SK-N-SH treated with all-trans-retinoic acid at 6 μM for 48 hours (cell line): ENCODE data around the gene BSG.

Experiments
- ATAC-seq: fragments of 200-7000 bp; cut with Tn5 transposase; 3 replicates; pipeline ENCODE4 v1.9.1; 2020; ENCODE audit warnings: mild to moderate bottlenecking, moderate library complexity
- ARNTL ChIP-seq: fragments of 450-650 bp; formaldehyde crosslinking; IDR thresholded peaks from 2 replicates; pipeline ENCODE4 v1.5.0; 2020; ENCODE audit warnings: low read depth, mild to moderate bottlenecking, moderate library complexity, borderline replicate concordance
- BACH2 ChIP-seq: fragments of 250-450 bp; sonication (Bioruptor Pico); IDR thresholded peaks from 2 replicates; pipeline ENCODE4 v1.9.0; 2021; ENCODE audit warnings: mild to moderate bottlenecking, borderline replicate concordance
- CREB5 ChIP-seq: fragments of 250-450 bp; sonication (Bioruptor Pico); IDR thresholded peaks from 2 replicates; pipeline ENCODE4 v1.5.1; 2020; ENCODE audit warnings: low read depth, mild to moderate bottlenecking, moderate library complexity
- CSDC2 ChIP-seq: fragments of 250-450 bp; sonication (Bioruptor Pico); IDR thresholded peaks from 2 replicates; pipeline ENCODE4 v1.5.0; 2020; ENCODE audit warnings: mild to moderate bottlenecking, moderate library complexity
- CSRNP3 ChIP-seq: fragments of 250-450 bp; sonication (Bioruptor Pico); IDR thresholded peaks from 2 replicates; pipeline ENCODE4 v1.5.1; 2021; ENCODE audit warnings: mild to moderate bottlenecking, moderate library complexity
- GLIS3 ChIP-seq: fragments of 250-450 bp; sonication (Bioruptor Pico); IDR thresholded peaks from 2 replicates; pipeline ENCODE4 v1.5.0; 2020; ENCODE audit warnings: mild to moderate bottlenecking, moderate library complexity
- ISL1 ChIP-seq: fragments of 250-450 bp; sonication (Bioruptor Pico); IDR thresholded peaks from 2 replicates; pipeline ENCODE4 v2.1.2; 2022; ENCODE audit warnings: mild to moderate bottlenecking, moderate library complexity
- OSR1 ChIP-seq: fragments of 250-450 bp; sonication (Bioruptor Pico); IDR thresholded peaks from 2 replicates; pipeline ENCODE4 v1.8.0; 2022; ENCODE audit warnings: moderate library complexity, mild to moderate bottlenecking, inconsistent platforms
- RARB ChIP-seq: fragments of 250-450 bp; sonication (Bioruptor Pico); IDR thresholded peaks from 2 replicates; pipeline ENCODE4 v1.8.0; 2021; ENCODE audit warnings: mild to moderate bottlenecking, moderate library complexity
- SNAI2 ChIP-seq: fragments of 250-450 bp; sonication (Bioruptor Pico); IDR thresholded peaks from 2 replicates; pipeline ENCODE4 v1.5.0; 2020; ENCODE audit warnings: mild to moderate bottlenecking, moderate library complexity
- TCF4 ChIP-seq: fragments of 250-450 bp; sonication (Bioruptor Pico); IDR thresholded peaks from 2 replicates; pipeline ENCODE4 v1.8.0; 2021; ENCODE audit warnings: mild to moderate bottlenecking, moderate library complexity, borderline replicate concordance
- TOX ChIP-seq: fragments of 250-450 bp; sonication (Bioruptor Pico); IDR thresholded peaks from 2 replicates; pipeline ENCODE4 v1.8.0; 2021; ENCODE audit warnings: mild to moderate bottlenecking, moderate library complexity, borderline replicate concordance
- ZC3H10 ChIP-seq: fragments of 250-450 bp; sonication (Bioruptor Pico); IDR thresholded peaks from 2 replicates; pipeline ENCODE4 v1.5.1; 2021; ENCODE audit warnings: mild to moderate bottlenecking, moderate library complexity
- ZFP3 ChIP-seq: fragments of 250-450 bp; sonication (Bioruptor Pico); IDR thresholded peaks from 2 replicates; pipeline ENCODE4 v1.5.0; 2020; ENCODE audit warnings: mild to moderate bottlenecking, moderate library complexity
- ZFP30 ChIP-seq: fragments of 450-650 bp; formaldehyde crosslinking; IDR thresholded peaks from 2 replicates; pipeline ENCODE4 v1.5.0; 2022; ENCODE audit warnings: mild to moderate bottlenecking, moderate library complexity
- ZNF565 ChIP-seq: fragments of 450-650 bp; formaldehyde crosslinking; conservative IDR thresholded peaks from 2 replicates; pipeline ENCODE4 v1.5.0; 2020; ENCODE audit warnings: low read depth, mild to moderate bottlenecking, moderate library complexity
- ZNF70 ChIP-seq: fragments of 450-650 bp; formaldehyde crosslinking; IDR thresholded peaks from 2 replicates; pipeline ENCODE4 v1.5.0; 2020; ENCODE audit warnings: mild to moderate bottlenecking, moderate library complexity
- ZNF8 ChIP-seq: fragments of 450-650 bp; formaldehyde crosslinking; IDR thresholded peaks from 2 replicates; pipeline ENCODE4 v1.5.0; 2020; ENCODE audit warnings: mild to moderate bottlenecking, moderate library complexity
- TF ChIP-seq, protein P1 (sequence below): fragments of 250-450 bp; sonication (Bioruptor Pico); IDR thresholded peaks from 2 replicates; pipeline ENCODE4 v1.8.0; 2020; ENCODE audit warnings: mild to moderate bottlenecking, moderate library complexity, borderline replicate concordance
- TF ChIP-seq, protein P2 (sequence below): fragments of 250-450 bp; sonication (Bioruptor Pico); IDR thresholded peaks from 2 replicates; pipeline ENCODE4 v1.8.0; 2021; ENCODE audit warnings: low read depth, mild to moderate bottlenecking, moderate library complexity, borderline replicate concordance

BSG gene

DNA sequence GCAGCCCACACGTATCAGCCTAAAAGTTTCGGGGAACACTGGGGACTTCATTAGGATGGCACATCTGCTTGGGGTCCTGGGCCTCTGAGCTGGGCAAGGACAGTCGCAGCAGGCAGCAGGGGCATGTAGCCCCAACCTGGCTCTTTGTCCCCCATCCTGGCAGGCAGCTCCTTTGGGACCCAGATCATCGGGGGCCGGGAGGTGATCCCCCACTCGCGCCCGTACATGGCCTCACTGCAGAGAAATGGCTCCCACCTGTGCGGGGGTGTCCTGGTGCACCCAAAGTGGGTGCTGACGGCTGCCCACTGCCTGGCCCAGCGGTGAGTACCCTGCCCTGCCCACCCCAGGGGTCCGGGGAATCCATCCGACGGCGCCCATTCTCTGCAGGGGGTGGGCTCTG lies 25.3 kb upstream of the BSG start:
- no peak for ATAC-seq
- no peak for TF ChIP-seq ARNTL (CRISPR knock-in tag)

- ATAC-seq: no peak
- TF ChIP-seq, protein P1, sequence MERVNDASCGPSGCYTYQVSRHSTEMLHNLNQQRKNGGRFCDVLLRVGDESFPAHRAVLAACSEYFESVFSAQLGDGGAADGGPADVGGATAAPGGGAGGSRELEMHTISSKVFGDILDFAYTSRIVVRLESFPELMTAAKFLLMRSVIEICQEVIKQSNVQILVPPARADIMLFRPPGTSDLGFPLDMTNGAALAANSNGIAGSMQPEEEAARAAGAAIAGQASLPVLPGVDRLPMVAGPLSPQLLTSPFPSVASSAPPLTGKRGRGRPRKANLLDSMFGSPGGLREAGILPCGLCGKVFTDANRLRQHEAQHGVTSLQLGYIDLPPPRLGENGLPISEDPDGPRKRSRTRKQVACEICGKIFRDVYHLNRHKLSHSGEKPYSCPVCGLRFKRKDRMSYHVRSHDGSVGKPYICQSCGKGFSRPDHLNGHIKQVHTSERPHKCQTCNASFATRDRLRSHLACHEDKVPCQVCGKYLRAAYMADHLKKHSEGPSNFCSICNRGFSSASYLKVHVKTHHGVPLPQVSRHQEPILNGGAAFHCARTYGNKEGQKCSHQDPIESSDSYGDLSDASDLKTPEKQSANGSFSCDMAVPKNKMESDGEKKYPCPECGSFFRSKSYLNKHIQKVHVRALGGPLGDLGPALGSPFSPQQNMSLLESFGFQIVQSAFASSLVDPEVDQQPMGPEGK: no peak
- TF ChIP-seq GLIS3: no peak
- TF ChIP-seq ZNF70 (CRISPR knock-in tag): no peak
- no peak for TF ChIP-seq SNAI2 (CRISPR knock-in tag)
- TF ChIP-seq, protein P2, sequence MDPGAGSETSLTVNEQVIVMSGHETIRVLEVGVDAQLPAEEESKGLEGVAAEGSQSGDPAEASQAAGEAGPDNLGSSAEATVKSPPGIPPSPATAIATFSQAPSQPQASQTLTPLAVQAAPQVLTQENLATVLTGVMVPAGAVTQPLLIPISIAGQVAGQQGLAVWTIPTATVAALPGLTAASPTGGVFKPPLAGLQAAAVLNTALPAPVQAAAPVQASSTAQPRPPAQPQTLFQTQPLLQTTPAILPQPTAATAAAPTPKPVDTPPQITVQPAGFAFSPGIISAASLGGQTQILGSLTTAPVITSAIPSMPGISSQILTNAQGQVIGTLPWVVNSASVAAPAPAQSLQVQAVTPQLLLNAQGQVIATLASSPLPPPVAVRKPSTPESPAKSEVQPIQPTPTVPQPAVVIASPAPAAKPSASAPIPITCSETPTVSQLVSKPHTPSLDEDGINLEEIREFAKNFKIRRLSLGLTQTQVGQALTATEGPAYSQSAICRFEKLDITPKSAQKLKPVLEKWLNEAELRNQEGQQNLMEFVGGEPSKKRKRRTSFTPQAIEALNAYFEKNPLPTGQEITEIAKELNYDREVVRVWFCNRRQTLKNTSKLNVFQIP (CRISPR knock-in tag): no peak
- no peak for TF ChIP-seq ZC3H10
- no peak for TF ChIP-seq ZNF565 (CRISPR knock-in tag)
- TF ChIP-seq BACH2 (CRISPR knock-in tag): no peak
- TF ChIP-seq ZFP30 (CRISPR knock-in tag): no peak
- TF ChIP-seq TCF4 (CRISPR knock-in tag): no peak
- no peak for TF ChIP-seq ISL1 (CRISPR knock-in tag)
- TF ChIP-seq CSDC2 (CRISPR knock-in tag): no peak
- TF ChIP-seq TOX: no peak
- TF ChIP-seq ZFP3: no peak
- no peak for TF ChIP-seq CREB5
- TF ChIP-seq, all 23 proteins: peak for 0
These were observed 24.3 kb upstream of the BSG start for GRCh38 chr19:547836-548720.

DNA sequence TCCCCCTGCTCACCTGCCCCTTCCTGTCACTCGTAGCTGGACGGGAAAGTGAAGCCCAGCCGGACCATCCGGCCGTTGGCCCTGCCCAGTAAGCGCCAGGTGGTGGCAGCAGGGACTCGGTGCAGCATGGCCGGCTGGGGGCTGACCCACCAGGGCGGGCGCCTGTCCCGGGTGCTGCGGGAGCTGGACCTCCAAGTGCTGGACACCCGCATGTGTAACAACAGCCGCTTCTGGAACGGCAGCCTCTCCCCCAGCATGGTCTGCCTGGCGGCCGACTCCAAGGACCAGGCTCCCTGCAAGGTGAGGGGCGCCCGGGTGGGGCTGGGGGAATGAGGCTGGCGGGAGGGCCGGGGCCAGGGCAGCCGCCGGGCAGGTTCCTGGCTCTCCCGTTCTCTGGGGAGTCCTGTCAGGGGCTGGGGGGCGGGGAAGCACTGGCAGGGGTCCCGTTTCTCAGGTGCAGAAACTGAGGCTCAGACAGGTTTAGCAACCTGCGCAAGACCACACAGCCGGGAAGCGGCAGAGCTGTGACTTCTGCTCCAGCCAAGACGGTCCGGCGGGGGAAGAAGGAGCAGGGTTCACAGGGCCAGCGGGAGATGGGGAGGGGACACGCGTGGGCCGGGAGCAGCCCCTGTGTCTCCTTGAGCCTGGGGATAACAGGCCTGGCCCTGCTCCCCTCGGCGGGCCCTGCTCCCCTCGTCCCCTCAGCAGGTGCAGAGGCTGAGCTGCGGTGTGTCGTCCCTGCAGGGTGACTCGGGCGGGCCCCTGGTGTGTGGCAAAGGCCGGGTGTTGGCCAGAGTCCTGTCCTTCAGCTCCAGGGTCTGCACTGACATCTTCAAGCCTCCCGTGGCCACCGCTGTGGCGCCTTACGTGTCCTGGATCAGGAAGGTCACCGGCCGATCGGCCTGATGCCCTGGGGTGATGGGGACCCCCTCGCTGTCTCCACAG lies 23.2 kb upstream of the BSG start:
- TF ChIP-seq TOX (no peak), CSDC2 (CRISPR knock-in tag) (no peak), ZNF8 (CRISPR knock-in tag) (no peak), TCF4 (CRISPR knock-in tag) (no peak)
- TF ChIP-seq, protein P1: no peak
- TF ChIP-seq, all 23 proteins: peak for 0
- ATAC-seq: no peak; the same call in 2 of the 3 replicates

DNA sequence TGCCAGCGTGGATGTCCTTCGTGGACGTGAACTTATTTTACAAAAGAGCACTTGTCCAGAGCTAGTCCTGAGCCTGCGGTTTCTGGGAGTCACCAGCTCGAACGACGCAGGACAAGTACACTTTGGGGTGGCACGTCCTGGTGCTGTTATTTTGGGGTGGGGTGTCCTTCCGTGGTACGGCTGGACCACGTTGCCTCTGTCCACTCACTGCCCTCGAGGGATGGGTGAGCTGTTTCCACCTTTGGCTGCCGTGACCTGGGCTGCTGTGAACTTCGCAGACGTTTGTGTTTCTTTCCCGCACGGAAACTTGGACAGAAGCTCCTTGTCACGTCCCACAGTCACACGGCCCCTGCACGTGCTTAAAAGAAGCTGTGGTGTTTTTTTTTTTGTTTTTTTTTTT lies 17.6 kb upstream of the BSG start:
- TF ChIP-seq CSDC2 (CRISPR knock-in tag) (no peak), RARB (CRISPR knock-in tag) (no peak), ARNTL (CRISPR knock-in tag) (no peak), ZNF70 (CRISPR knock-in tag) (no peak), ZFP30 (CRISPR knock-in tag) (no peak), CSRNP3 (CRISPR knock-in tag) (no peak), ZFP3 (no peak), BACH2 (CRISPR knock-in tag) (no peak), ISL1 (CRISPR knock-in tag) (no peak), CREB5 (no peak), ZC3H10 (no peak), OSR1 (CRISPR knock-in tag) (no peak), TCF4 (CRISPR knock-in tag) (no peak), ZNF565 (CRISPR knock-in tag) (no peak)
- TF ChIP-seq, protein P2 (CRISPR knock-in tag): no peak
- no peak for ATAC-seq
